ENCODE results near the gene RPL36AL.

Gene RPL36AL

GRCh38 chr14:49579841-49580240 lies 40.6 kb downstream of the RPL36AL start:
- no peak for DNase-seq

- DNase-seq, result no peak
These were observed 42.3 kb downstream of the RPL36AL start for GRCh38 chr14:49578141-49578540.

- DNase-seq, result no peak
These were observed 46.4 kb downstream of the RPL36AL start for GRCh38 chr14:49574038-49574437.

- no peak for DNase-seq
These were observed 51.1 kb downstream of the RPL36AL start for GRCh38 chr14:49569281-49569680.
